Stomach (tissue), 9 donors: Measurements from ENCODE around the gene NAV2. TPM values are rescaled to one million over a fixed set of nuclear protein-coding genes. Genes with fewer than 3 reads are reported as not detected.
A peak's percentile ranks its signal among the peaks of the same experiment; 100 is the strongest.

Experiments used
- DNase-seq, 2 donors: peaks; one replicate each; pipeline versions ENCODE4 v3.0.0 to v3.0.0-alpha.2; 2013 to 2019
- H3K27ac ChIP-seq, 5 donors: fragments of 200-600 bp in 4 of 5; sonication (generic) in 4 of 5; one replicate each; pipeline ENCODE4 v1.5.1; 2013 to 2019; ENCODE audit warnings: mild to moderate bottlenecking in 1 of 5, moderate library complexity in 1 of 5
- H3K27me3 ChIP-seq, 3 donors: fragments of 200-600 bp; sonication (generic); one replicate each; pipeline ENCODE4 v1.5.1; 2017 to 2019; ENCODE audit warnings: mixed run types in 1 of 3
- H3K36me3 ChIP-seq, 4 donors: fragments of 200-600 bp; sonication (generic); 1 replicate in 3 of 4; 2 replicates in 1 of 4; pipeline ENCODE4 v1.5.1; 2016 to 2019
- H3K4me1 ChIP-seq, 4 donors: fragments of 200-600 bp; sonication (generic); one replicate each; pipeline ENCODE4 v1.5.1; 2016 to 2019
- H3K4me3 ChIP-seq, 4 donors: fragments of 200-600 bp; sonication (generic) in 3 of 4; one replicate each; pipeline ENCODE4 v1.5.1; 2016 to 2019; ENCODE audit warnings: mild to moderate bottlenecking in 1 of 4
- H3K9me3 ChIP-seq, 4 donors: fragments of 200-600 bp; sonication (generic); one replicate each; pipeline ENCODE4 v1.5.1; 2016 to 2019
- EP300 ChIP-seq: sonication (generic); formaldehyde crosslinking; IDR thresholded peaks from one replicate; pipeline ENCODE4 v1.6.1; 2017; ENCODE audit warnings: antibody characterized with exemption
- POLR2A ChIP-seq, 4 donors: fragments of 450-650 bp; IDR thresholded peaks; one replicate each; pipeline ENCODE4 v1.6.1; 2016; ENCODE audit warnings: antibody characterized with exemption in 4 of 4, control low read depth in 2 of 4, mild to moderate bottlenecking in 1 of 4, moderate library complexity in 1 of 4
- POLR2AphosphoS5 ChIP-seq, 3 donors: sonication (generic); formaldehyde crosslinking; IDR thresholded peaks; one replicate each; pipeline ENCODE4 v1.6.1; 2016; ENCODE audit warnings: antibody characterized with exemption in 3 of 3
- WGBS, 5 donors: extraction: QIAGEN DNeasy Blood & Tissue Kit in 3 of 5; methylation state at CpG; one replicate each; pipeline versions ENCODE4 v1.1.5 to v1.1.7; 2013 to 2018; 5-methylcytosine and 5-hydroxymethylcytosine counted together
- intact Hi-C: fragments of 100-400 bp; cut with DNase I; formaldehyde crosslinking; loops from one replicate; pipeline ENCODE4 v1.15.1; 2023; ENCODE audit warnings: low total_unique reads
- polyA plus RNA-seq, 3 donors: library from polyadenylated mRNA; stranded (reverse); fragments of 200-250 nt; gene quantifications; one replicate each; pipeline ENCODE4 v1.2.3, GENCODE V29; 2013
- total RNA-seq, 5 donors: library from RNA; depleted of rRNA; stranded (reverse); fragments of >200 nt; gene quantifications; one replicate each; pipeline versions ENCODE4 v1.1.0 to v1.2.3, GENCODE V29; 2014 to 2016
- TF ChIP-seq, protein P1 (sequence below), 7 experiments: fragments of 450-650 bp in 4 of 7; fragments of 200-600 bp in 3 of 7; sonication (generic) in 3 of 7; IDR thresholded peaks; one replicate each; pipeline ENCODE4 v1.5.1; 2016 to 2019; ENCODE audit warnings: antibody characterized with exemption in 7 of 7, control low read depth in 2 of 7, mild to moderate bottlenecking in 1 of 7
- donor health status: healthy with polysubstance abuse.
- donor health status: Bipolar disorder and iron deficiency.
- donor health status: healthy.

NAV2 gene
- total and polyA plus RNA-seq, 8 donors: 1.8 to 92.4 (median 7.9) TPM

DNA sequence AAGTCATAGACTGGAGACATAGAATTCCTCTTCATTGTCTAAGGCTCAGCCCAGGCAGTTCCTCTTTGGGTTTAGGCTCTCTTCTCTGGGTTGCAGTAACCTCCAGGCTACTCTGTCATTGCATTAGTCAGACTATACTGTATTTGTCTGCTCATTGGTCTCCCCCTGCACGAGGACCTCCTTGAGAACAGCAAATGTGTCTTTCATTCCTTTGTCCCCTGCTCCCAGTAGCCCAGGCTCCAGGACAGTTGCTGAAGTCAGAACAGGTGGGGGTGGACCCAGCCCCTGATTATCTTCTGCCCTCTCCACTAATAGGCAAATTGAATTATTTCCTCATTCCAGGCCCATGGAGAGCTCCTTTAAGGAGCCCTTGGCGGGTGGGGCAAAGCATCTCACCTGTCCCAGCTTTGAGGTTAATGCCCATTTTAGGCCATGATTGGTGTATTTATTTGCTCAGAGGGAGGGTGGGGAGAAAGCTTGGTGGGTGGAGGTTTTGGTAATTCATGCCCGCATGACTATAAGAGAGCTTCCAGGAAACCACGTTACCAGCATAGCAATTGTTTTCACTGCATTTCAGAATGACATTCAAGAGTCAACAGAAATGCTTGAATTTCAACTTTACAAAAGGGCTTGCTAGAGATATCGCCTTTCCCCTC, 40.9 kb downstream of the NAV2 start:
- DNase-seq: peak; percentile 28 to 74
- Histone ChIP-seq H3K9me3 (no peaks in the 10 kb centered on the region), H3K36me3 (no peaks in the 10 kb centered on the region), H3K4me1 (peaks cover 6 to 39% (median 19%) of the 10 kb centered on the region in 4 donors), H3K4me3 (no peak overlapping the region), H3K27me3 (no peaks in the 10 kb centered on the region), H3K27ac (peak overlapping the region in 4 of 5 donors; percentile 5 to 73 (median 53))
- WGBS, 5 donors: 39 to 67% (median 54%) methylated on average over 5 of the region's 5 CpGs
- TF ChIP-seq, protein P1, sequence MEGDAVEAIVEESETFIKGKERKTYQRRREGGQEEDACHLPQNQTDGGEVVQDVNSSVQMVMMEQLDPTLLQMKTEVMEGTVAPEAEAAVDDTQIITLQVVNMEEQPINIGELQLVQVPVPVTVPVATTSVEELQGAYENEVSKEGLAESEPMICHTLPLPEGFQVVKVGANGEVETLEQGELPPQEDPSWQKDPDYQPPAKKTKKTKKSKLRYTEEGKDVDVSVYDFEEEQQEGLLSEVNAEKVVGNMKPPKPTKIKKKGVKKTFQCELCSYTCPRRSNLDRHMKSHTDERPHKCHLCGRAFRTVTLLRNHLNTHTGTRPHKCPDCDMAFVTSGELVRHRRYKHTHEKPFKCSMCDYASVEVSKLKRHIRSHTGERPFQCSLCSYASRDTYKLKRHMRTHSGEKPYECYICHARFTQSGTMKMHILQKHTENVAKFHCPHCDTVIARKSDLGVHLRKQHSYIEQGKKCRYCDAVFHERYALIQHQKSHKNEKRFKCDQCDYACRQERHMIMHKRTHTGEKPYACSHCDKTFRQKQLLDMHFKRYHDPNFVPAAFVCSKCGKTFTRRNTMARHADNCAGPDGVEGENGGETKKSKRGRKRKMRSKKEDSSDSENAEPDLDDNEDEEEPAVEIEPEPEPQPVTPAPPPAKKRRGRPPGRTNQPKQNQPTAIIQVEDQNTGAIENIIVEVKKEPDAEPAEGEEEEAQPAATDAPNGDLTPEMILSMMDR (IDR thresholded peaks at IDR 0.05): no peak
- peak in 1 of 3 donors; percentile 39 for TF ChIP-seq POLR2AphosphoS5 (IDR thresholded peaks at IDR 0.05)
- intact Hi-C loops: no loop called here

DNA sequence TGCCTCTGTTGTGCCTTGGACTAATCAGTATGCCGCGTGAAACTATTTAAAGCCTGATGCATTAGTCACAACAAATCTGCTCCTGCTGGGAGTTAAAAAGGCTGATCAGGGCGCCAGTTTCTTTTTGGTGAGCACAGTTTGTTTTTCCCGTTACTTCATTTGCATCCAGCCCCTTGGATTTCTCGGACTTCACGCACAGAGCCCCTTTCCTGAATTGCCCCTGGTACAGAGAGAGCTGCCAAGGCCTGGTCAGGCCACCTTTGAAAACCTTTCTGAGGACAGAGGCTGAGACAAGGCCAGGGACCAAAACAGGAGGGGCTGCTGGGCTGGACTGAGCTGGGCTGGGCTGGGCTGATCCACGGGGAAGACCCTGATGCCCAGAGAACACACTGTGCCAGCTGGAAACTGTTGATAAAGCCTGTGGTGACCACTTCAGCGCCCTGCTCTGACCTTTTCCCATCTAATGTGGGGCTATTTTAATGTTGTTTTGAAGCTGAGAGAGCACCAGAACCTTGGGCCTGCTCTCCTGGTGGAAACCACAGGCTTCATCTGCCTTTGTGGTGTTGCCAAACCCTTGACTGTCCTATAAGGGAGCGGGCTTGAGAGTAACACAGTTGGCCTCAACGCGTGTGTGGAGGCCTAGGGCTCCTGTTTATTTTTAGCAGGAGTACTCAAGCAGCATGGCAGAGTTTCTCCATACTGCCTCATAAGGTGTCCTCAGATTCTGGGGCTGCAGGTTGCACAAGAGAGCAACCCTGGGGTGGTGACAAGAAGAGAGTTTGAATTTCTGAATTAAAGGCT, 44.2 kb downstream of the NAV2 start:
- 61 to 79% (median 71%) methylated on average over 11 of the region's 11 CpGs for WGBS, 5 donors

DNA sequence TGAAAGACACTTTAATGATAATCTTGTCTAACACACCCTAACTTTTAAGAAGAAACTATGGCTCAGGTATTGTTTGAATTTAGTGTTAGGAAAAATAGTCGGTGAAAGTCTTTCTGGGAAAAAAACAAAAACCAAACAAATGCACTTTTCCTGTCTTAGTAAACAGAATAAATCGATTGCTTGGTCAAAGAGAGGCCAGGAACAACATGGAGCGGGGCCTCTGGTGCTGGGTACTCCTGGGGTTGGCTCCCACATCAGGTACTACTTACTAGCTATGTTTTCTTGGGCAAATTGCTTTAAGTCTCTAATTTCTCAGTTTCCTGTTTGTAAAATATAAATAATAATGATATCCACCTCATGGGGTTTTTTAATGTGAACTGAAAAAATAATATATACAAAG, 46.8 kb downstream of the NAV2 start:
- H3K27ac ChIP-seq: no peak overlapping the region
- no peaks in the 10 kb centered on the region for H3K9me3 ChIP-seq
- H3K27me3 ChIP-seq: no peaks in the 10 kb centered on the region
- TF ChIP-seq POLR2A (IDR thresholded peaks at IDR 0.05) (no peak), POLR2AphosphoS5 (IDR thresholded peaks at IDR 0.05) (no peak), EP300 (no peak)
- H3K4me1 ChIP-seq: peaks cover 0 to 54% (median 20%) of the 10 kb centered on the region in 4 donors
- WGBS, 5 donors: 81 to 87% (median 83%) methylated on average over 3 of the region's 3 CpGs
- H3K4me3 ChIP-seq: no peak overlapping the region
- no peaks in the 10 kb centered on the region for H3K36me3 ChIP-seq
- DNase-seq: no peak
- intact Hi-C loops: no loop called here

More for the DNA sequence above, 44.2 kb downstream of the NAV2 start:
- no peaks in the 10 kb centered on the region for H3K36me3 ChIP-seq
- no peaks in the 10 kb centered on the region for H3K27me3 ChIP-seq
- no peaks in the 10 kb centered on the region for H3K9me3 ChIP-seq
- no peak overlapping the region for H3K4me3 ChIP-seq
- DNase-seq: no peak
- peak overlapping the region in 4 of 5 donors; percentile 8 to 76 (median 54) for H3K27ac ChIP-seq
- H3K4me1 ChIP-seq: peaks cover 6 to 41% (median 19%) of the 10 kb centered on the region in 4 donors
- TF ChIP-seq POLR2A (IDR thresholded peaks at IDR 0.05): no peak
- TF ChIP-seq, protein P1 (IDR thresholded peaks at IDR 0.05): no peak
- peak in 1 of 3 donors; percentile 21 for TF ChIP-seq POLR2AphosphoS5 (IDR thresholded peaks at IDR 0.05)
- peak; percentile 51 for TF ChIP-seq EP300
- intact Hi-C loops: no loop called here

DNA sequence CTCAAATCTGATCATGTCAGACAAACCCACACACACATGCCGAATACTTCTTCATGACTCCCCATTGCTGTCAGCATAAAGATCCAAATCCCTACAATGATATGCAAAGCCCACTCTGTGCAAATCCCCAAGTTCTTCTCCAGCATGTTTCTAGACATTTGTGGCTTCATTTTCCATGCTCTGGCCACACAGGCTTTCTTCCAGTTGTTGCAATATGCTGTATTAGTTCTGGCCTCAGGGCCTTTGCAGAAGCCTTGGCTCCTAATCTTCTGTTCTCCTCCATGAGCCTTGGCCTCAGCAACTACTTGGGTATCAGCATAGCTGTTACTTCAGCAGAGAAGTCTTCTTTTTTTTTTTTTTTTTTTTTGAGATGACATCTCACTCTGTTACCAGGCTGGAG, 49.6 kb downstream of the NAV2 start:
- intact Hi-C loops: no loop called here
- no peaks in the 10 kb centered on the region for H3K27me3 ChIP-seq
- WGBS, 5 donors: 82 to 100% (median 96%) methylated on average over 1 of the region's 1 CpG
- no peaks in the 10 kb centered on the region for H3K9me3 ChIP-seq
- no peak overlapping the region for H3K4me3 ChIP-seq
- peaks cover 0 to 53% (median 15%) of the 10 kb centered on the region in 4 donors for H3K4me1 ChIP-seq
- no peak for TF ChIP-seq EP300
- TF ChIP-seq, protein P1 (IDR thresholded peaks at IDR 0.05): no peak
- TF ChIP-seq POLR2AphosphoS5 (IDR thresholded peaks at IDR 0.05): no peak
- no peak for TF ChIP-seq POLR2A (IDR thresholded peaks at IDR 0.05)
- H3K36me3 ChIP-seq: no peaks in the 10 kb centered on the region
- no peak overlapping the region for H3K27ac ChIP-seq
- DNase-seq: no peak
